ENCODE measurements around the gene DPAGT1.

The DPAGT1 gene

DNA sequence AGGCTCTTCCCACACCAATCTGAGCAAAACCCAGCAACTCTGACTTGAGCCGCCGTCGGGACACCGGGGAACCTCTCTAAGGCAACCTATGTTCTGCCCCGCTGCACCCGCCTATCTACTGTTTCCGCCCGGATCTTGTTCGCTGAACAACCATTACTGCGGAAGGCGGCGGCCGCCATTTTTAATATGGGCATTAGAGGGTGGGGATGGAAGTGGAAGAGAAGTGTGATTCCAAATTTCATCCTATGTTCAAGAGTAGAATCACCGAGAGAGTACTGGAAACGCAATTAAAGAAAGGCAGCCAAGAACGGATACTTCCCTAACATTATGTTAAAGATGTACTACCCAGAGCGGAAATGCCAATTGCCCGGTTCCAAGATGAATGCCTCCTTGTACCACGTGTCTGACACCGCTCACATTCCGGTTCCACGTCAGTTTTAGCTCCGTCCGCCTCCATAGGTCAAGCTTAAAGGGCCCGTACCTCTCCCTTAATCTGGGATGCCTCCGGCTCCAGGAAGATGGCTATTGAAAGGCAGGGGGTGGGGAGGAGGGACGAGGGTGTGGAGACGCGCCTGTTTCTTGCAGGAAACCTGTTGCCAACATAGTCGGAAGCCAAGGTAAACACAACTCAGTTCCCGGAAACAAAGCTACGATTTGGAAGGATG, at the start of gene DPAGT1:
DPAGT1 (minus strand) TSS at position 95 of the 665 bp plus-strand sequence. CDS start 198 bp downstream, outside the sequence.
- peak within 1 kb of the TSS; percentile 84 to 92 (median 91) for H3K4me3 Mint-ChIP-seq
- H3K4me1 Mint-ChIP-seq: peaks cover 38% of the 10 kb centered on the region
- H3K9me3 Mint-ChIP-seq: no peaks in the 10 kb centered on the region
- peaks cover 3% of the 10 kb centered on the region for H3K27me3 Mint-ChIP-seq (ENCODE audit: low read depth)
- peaks cover 21% of the 10 kb centered on the region for H3K36me3 Mint-ChIP-seq (ENCODE audit: low read depth)
- H3K27ac Mint-ChIP-seq: peak within 1 kb of the TSS; percentile 98 to 99 (median 98)
- TF ChIP-seq, protein P1, sequence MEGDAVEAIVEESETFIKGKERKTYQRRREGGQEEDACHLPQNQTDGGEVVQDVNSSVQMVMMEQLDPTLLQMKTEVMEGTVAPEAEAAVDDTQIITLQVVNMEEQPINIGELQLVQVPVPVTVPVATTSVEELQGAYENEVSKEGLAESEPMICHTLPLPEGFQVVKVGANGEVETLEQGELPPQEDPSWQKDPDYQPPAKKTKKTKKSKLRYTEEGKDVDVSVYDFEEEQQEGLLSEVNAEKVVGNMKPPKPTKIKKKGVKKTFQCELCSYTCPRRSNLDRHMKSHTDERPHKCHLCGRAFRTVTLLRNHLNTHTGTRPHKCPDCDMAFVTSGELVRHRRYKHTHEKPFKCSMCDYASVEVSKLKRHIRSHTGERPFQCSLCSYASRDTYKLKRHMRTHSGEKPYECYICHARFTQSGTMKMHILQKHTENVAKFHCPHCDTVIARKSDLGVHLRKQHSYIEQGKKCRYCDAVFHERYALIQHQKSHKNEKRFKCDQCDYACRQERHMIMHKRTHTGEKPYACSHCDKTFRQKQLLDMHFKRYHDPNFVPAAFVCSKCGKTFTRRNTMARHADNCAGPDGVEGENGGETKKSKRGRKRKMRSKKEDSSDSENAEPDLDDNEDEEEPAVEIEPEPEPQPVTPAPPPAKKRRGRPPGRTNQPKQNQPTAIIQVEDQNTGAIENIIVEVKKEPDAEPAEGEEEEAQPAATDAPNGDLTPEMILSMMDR (IDR thresholded peaks at IDR 0.05; ENCODE audit: unreplicated experiment in 3 of 3): no peak

DNA sequence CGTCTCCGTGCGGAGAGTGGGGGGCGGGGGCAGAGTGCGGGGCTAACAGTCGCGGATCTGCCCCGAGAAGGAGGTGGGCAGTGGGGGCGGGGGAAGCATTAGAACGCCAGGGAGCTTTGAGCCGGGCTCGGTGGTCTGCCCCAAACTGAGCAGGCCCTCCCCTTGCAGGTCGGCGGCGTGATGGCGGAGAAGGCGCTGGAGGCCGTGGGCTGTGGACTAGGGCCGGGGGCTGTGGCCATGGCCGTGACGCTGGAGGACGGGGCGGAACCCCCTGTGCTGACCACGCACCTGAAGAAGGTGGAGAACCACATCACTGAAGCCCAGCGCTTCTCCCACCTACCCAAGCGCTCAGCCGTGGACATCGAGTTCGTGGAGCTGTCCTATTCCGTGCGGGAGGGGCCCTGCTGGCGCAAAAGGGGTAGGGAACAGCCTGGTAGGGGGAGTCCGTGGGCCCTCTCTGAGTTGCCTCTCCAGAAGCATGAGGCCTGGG, 48.2 kb upstream of the DPAGT1 start:
- Mint-ChIP-seq H3K27ac (no peak overlapping the region), H3K9me3 (no peaks in the 10 kb centered on the region), H3K27me3 (ENCODE audit: low read depth) (peaks cover 68% of the 10 kb centered on the region), H3K36me3 (ENCODE audit: low read depth) (no peaks in the 10 kb centered on the region), H3K4me1 (peaks cover 10% of the 10 kb centered on the region), H3K4me3 (peak overlapping the region; percentile 75 to 84 (median 78))
- TF ChIP-seq, protein P1 (IDR thresholded peaks at IDR 0.05; ENCODE audit: unreplicated experiment in 3 of 3): no peak

DNA sequence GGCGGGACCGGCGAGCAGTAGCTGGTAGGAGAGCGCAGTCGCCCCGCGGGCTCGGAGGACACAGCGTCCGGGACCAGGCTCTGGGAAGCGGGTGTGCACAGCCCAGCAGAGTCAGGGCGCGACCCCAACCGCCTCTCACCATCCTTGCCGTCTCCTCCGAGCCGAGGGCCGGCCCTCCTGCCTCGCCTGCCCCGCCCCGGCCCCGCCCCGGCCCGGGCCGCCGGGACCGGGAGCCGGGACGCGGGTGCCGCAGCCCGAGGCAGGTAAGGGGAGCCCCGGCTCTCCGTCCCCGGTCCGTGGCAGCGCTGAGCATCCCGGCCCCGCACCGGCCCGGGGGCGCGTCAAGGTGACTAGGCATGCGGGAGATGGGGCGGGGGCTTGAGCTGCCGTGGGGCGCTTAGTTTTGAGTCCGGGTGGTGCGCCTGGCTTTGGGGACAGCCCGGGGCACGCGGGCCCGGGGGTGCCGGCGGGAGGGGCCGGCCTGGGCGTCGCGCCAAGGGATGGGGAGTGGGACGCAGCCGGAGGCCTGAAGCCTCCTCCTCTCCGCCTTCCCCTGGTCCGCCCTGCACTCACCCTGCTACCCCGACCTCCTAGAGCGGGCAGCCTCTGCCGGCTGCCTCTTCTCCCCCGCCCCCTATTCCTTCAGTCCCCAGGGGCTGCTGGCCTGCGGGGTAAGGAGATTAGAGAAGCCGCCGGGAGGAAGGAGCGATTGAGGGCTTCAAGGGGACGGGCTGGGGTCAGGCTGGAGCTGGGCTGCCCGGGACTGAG, 47.5 kb upstream of the DPAGT1 start, which contains the start of gene ABCG4:
ABCG4 (plus strand) TSS at position 35 of the 768 bp plus-strand sequence. CDS start 914 bp downstream, outside the sequence.
- Mint-ChIP-seq H3K27ac (no peak within 1 kb of the TSS), H3K9me3 (no peaks in the 10 kb centered on the region), H3K4me3 (peak within 1 kb of the TSS; percentile 75 to 86 (median 84)), H3K4me1 (peaks cover 10% of the 10 kb centered on the region), H3K36me3 (ENCODE audit: low read depth) (no peaks in the 10 kb centered on the region), H3K27me3 (ENCODE audit: low read depth) (peaks cover 69% of the 10 kb centered on the region)
- TF ChIP-seq, protein P1 (IDR thresholded peaks at IDR 0.05; ENCODE audit: unreplicated experiment in 3 of 3): no peak

DNA sequence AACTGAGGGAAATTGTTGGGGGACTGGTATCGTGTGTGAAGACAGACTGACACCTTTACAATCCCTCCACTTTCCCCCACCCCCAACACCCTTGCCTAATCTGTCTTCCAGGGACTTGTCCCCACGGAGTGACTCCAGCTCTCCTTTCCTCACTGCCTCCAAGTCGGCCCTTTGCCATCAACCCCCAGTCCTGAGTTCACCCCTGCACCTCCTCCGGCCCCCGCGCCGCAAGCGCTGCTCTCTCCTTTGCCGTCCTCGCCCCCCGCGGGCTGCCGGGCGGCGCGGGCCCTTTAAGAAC, 47.0 kb upstream of the DPAGT1 start:
- Mint-ChIP-seq H3K36me3 (ENCODE audit: low read depth) (no peaks in the 10 kb centered on the region), H3K27ac (no peak overlapping the region), H3K4me1 (peaks cover 10% of the 10 kb centered on the region), H3K27me3 (ENCODE audit: low read depth) (peaks cover 63% of the 10 kb centered on the region), H3K4me3 (peak overlapping the region; percentile 68 to 86 (median 76)), H3K9me3 (no peaks in the 10 kb centered on the region)
- TF ChIP-seq, protein P1 (IDR thresholded peaks at IDR 0.05; ENCODE audit: unreplicated experiment in 3 of 3): no peak

DNA sequence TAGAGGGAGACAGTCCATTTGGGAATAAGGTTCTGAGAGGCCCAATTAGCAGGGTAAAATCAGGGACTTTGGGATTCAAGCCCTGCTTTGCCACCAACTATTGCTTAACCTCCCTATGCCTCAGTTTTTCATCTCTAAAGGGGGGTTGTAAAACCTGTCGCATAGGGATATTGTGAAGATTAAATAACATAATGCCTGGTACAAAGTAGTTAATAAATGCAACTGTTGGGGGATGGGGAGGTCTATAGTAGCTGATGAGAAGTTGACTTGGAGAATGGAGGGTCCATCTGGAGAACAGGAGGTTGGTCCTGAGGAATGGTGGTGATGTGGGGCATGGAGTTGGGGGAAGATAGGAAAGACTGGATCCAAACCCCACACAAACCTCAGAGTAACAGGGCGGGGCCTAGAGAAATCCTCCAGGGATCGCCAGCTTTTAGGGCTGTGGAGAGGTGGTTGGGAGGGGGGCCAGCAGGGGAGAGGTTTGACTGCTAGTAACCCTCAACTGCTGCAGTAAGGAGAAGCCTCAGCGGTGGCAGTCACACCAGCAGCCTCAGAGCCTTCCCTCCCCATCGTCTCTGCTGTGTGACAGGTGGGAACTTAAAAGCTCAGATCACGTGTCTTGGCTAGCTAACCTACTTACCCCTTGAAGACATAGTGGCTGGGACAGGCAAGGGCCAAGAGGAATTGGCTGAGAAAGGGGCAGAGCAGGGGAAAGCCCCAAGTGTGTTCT, 46.1 kb upstream of the DPAGT1 start:
- Mint-ChIP-seq H3K9me3 (no peaks in the 10 kb centered on the region), H3K4me1 (peaks cover 10% of the 10 kb centered on the region), H3K27ac (no peak overlapping the region), H3K4me3 (peak overlapping the region; percentile 68 to 86 (median 76)), H3K27me3 (ENCODE audit: low read depth) (peaks cover 62% of the 10 kb centered on the region), H3K36me3 (ENCODE audit: low read depth) (no peaks in the 10 kb centered on the region)
- TF ChIP-seq, protein P1 (IDR thresholded peaks at IDR 0.05; ENCODE audit: unreplicated experiment in 3 of 3): no peak

All from nephron (organoid).